DMS153 (cell line): ENCODE results near the gene UPP2.

Source experiments
- DNase-seq: peaks from one replicate; lab custom pipeline; 2025; lab: John Stamatoyannopoulos, UW

Gene UPP2

GRCh38 chr2:158104903-158105302 lies 3.2 kb downstream of the UPP2 start:
- no peak for DNase-seq

GRCh38 chr2:158112992-158113391 lies 11.3 kb downstream of the UPP2 start:
- no peak for DNase-seq

- DNase-seq = no peak
Observed at GRCh38 chr2:158113741-158114295, 12.1 kb downstream of the UPP2 start.

GRCh38 chr2:158114516-158114915 lies 12.8 kb downstream of the UPP2 start:
- DNase-seq = no peak

- no peak for DNase-seq
Observed at GRCh38 chr2:158115202-158115767, 13.6 kb downstream of the UPP2 start.

- DNase-seq = no peak
Observed at GRCh38 chr2:158116936-158117335, 15.3 kb downstream of the UPP2 start.

GRCh38 chr2:158120102-158120501 lies 18.4 kb downstream of the UPP2 start:
- DNase-seq = no peak

- peak; percentile 11 for DNase-seq
Observed at GRCh38 chr2:158120664-158121641, 19.3 kb downstream of the UPP2 start.

- DNase-seq = no peak
Observed at GRCh38 chr2:158124896-158125295, 23.2 kb downstream of the UPP2 start.

- DNase-seq = no peak
Observed at GRCh38 chr2:158125756-158126498, 24.3 kb downstream of the UPP2 start.

GRCh38 chr2:158127380-158127804 lies 25.7 kb downstream of the UPP2 start:
- DNase-seq = peak; percentile 33

- DNase-seq = no peak
Observed at GRCh38 chr2:158128168-158128973, 26.7 kb downstream of the UPP2 start.

GRCh38 chr2:158129037-158129436 lies 27.4 kb downstream of the UPP2 start:
- DNase-seq = no peak

- peak; percentile 42 for DNase-seq
Observed at GRCh38 chr2:158130832-158131473, 29.3 kb downstream of the UPP2 start.

GRCh38 chr2:158131483-158131912 lies 29.8 kb downstream of the UPP2 start:
- DNase-seq = no peak

GRCh38 chr2:158131919-158132566 lies 30.4 kb downstream of the UPP2 start:
- no peak for DNase-seq

- DNase-seq = no peak
Observed at GRCh38 chr2:158134055-158134454, 32.4 kb downstream of the UPP2 start.

- no peak for DNase-seq
Observed at GRCh38 chr2:158134655-158135054, 33.0 kb downstream of the UPP2 start.

- no peak for DNase-seq
Observed at GRCh38 chr2:158135096-158135495, 33.4 kb downstream of the UPP2 start.

- DNase-seq = no peak
Observed at GRCh38 chr2:158138255-158138654, 36.6 kb downstream of the UPP2 start.
